Epithelial cell of esophagus (primary cell): ENCODE results near the gene KRT6B.

ENCODE experiments used
- DNase-seq: peaks from one replicate; pipeline ENCODE4 v3.0.0; 2010; ENCODE audit warnings: low read depth
- H3K4me3 ChIP-seq: 2 replicates; pipeline ENCODE4 v1.5.1; 2011; ENCODE audit warnings: mild to moderate bottlenecking, low read length, control low read depth
- TF ChIP-seq, protein P1 (sequence below): IDR thresholded peaks from 2 replicates; pipeline ENCODE4 v1.5.1; 2011; ENCODE audit warnings: low read depth, mild to moderate bottlenecking, low read length, control low read depth, inconsistent platforms; ENCODE audit not compliant: insufficient read depth; ENCODE audit errors: missing control alignments

Gene KRT6B

DNA sequence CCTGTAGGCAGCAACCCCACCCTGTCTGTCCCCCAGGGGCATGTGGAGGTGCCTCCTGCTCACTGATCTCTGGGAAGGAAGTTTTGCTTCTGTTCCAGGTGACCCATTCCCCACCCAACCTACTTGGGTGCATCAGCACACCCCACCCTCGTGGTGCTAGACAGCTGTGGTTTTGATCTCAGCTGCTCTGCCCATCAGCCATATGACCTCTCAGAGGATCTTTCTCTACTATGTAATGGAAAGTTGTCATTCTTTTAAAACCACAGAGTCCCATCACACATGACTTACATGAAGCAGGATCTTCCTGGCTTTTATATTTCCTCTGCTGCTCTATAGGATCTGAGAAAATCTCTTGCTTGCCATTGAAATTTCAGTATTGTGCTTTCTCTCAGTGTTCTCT lies 32.3 kb downstream of the KRT6B start:
- H3K4me3 ChIP-seq: no peak overlapping the region
- TF ChIP-seq, protein P1, sequence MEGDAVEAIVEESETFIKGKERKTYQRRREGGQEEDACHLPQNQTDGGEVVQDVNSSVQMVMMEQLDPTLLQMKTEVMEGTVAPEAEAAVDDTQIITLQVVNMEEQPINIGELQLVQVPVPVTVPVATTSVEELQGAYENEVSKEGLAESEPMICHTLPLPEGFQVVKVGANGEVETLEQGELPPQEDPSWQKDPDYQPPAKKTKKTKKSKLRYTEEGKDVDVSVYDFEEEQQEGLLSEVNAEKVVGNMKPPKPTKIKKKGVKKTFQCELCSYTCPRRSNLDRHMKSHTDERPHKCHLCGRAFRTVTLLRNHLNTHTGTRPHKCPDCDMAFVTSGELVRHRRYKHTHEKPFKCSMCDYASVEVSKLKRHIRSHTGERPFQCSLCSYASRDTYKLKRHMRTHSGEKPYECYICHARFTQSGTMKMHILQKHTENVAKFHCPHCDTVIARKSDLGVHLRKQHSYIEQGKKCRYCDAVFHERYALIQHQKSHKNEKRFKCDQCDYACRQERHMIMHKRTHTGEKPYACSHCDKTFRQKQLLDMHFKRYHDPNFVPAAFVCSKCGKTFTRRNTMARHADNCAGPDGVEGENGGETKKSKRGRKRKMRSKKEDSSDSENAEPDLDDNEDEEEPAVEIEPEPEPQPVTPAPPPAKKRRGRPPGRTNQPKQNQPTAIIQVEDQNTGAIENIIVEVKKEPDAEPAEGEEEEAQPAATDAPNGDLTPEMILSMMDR: no peak
- no peak for DNase-seq

- TF ChIP-seq, protein P1: no peak
Measured at GRCh38 chr12:52418576-52419110, 33.3 kb downstream of the KRT6B start.

GRCh38 chr12:52417740-52418139 lies 34.2 kb downstream of the KRT6B start:
- no peak for DNase-seq
- no peak overlapping the region for H3K4me3 ChIP-seq
- TF ChIP-seq, protein P1: no peak

More at GRCh38 chr12:52418576-52419110, 33.3 kb downstream of the KRT6B start:
- no peak overlapping the region for H3K4me3 ChIP-seq
- peak; percentile 58 for DNase-seq

GRCh38 chr12:52416795-52417194 lies 35.2 kb downstream of the KRT6B start:
- H3K4me3 ChIP-seq: no peak overlapping the region
- TF ChIP-seq, protein P1: no peak
- no peak for DNase-seq

- TF ChIP-seq, protein P1: no peak
Measured at GRCh38 chr12:52415870-52416750, 35.8 kb downstream of the KRT6B start.

DNA sequence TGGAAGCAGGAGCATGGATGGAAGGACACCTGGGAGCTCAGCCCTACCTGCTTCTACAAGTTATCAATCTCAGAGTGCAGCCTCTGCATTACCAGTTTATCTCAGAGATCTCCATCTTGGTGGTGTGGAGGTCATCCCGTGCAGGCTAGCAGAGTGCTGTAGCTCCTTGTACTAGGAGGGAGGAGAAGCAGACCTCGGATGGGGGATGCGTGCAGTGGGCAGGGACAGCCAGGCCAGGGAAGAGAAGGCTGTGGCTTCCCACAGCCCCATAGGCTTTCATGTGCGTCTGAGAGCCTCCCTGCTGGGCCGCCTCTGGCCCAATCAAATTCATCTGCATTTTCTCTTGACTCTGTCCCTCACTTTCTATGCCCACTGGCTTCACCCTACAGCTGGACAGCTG lies 37.0 kb downstream of the KRT6B start:
- H3K4me3 ChIP-seq: no peak overlapping the region
- TF ChIP-seq, protein P1: no peak
- no peak for DNase-seq

More at GRCh38 chr12:52415870-52416750, 35.8 kb downstream of the KRT6B start:
- DNase-seq: peak; percentile 96
- H3K4me3 ChIP-seq: no peak overlapping the region

- DNase-seq: no peak
- TF ChIP-seq, protein P1: no peak
- H3K4me3 ChIP-seq: no peak overlapping the region
Measured at GRCh38 chr12:52413782-52414345, 38.1 kb downstream of the KRT6B start.
